Kidney glomerular epithelial cell (primary cell): ENCODE measurements around the gene CHMP5.
A peak's percentile ranks its signal among the peaks of the same experiment; 100 is the strongest.
"Not testable (repeated sequence)": the region's sequence is repeated elsewhere in the genome, so short reads cannot be mapped to it uniquely, and the experiment has no call there.

Source experiments
- DNase-seq: peaks from one replicate; lab custom pipeline; 2025; lab: John Stamatoyannopoulos, UW

CHMP5 gene

DNA sequence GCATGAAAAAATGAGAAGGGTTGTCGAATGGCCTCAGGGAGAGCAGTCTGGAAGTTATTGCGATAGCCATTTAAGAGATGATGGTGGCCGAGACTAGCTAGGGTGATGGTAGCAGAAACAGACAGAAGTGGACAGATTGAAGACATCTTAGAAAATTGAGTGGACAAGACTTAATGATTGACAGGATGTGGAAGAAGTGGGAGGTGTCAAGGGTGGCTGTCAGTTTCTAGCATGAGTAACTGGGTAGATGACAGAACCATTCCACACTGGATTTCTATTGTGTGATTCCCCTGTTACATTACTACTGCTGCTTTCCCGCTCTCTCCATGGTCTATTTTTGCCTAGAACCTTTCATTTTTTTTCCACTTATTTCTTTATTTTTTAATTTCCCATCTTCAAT, 12.6 kb downstream of the CHMP5 start:
- no peak for DNase-seq

DNA sequence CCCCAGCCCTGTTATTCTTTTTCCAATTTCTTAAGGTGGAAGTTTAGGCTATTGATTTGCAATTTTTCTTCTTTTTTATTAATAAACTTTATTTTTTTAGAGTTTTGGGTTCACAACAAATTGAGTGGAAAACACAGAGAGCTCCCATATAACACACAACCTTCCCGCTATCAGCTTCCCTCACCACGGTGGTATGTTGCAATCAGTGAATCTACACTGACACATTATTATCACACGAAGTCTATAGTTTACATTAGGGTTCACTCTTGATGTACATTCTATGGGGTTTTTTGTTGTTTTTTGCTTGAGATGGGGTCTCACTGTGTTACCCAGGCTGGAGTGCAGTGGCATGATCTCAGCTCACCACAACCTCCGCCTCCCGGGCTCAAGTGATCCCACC, 20.7 kb downstream of the CHMP5 start:
- DNase-seq: no peak

DNA sequence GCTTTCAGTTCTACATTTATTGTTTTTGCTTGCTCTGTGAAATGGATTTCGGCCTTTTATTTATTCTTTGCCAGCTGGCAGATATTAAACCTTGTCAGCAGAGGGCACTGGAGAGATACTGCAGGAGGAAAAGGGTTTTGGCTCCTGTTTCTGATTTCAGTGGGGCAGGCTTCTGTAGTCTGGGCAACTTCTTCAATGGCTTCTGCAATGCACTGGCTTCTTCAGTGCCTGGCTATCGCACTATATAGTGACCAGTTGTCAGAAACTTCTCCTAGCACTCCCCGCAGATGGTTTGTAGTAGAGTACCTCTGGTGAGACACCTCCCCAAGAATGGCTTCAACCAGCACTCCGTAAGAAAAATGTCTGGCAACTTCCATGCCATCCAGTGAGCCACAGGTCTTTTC, 22.2 kb downstream of the CHMP5 start:
- DNase-seq: peak; percentile 64

DNA sequence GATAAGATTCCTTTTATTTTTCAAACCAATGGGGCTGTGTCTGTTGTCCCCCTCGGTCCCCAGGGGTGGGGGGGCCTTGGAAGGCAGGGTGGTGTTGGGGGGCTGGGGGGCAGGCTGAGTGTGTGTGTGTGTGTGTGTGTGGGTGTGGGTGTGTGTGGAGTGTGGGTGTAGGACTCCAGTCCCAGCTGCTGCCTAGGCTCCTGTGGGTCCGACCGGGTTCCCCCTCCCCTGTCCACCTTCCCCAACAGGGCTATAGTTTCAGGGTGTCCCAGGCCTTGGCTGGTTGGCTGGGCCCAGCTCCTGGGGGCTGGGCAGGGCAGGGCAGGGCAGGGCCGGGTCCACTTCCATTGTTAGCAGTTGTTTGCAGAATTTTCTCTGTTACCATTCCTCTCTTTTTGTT, 23.4 kb downstream of the CHMP5 start:
- no peak for DNase-seq

DNA sequence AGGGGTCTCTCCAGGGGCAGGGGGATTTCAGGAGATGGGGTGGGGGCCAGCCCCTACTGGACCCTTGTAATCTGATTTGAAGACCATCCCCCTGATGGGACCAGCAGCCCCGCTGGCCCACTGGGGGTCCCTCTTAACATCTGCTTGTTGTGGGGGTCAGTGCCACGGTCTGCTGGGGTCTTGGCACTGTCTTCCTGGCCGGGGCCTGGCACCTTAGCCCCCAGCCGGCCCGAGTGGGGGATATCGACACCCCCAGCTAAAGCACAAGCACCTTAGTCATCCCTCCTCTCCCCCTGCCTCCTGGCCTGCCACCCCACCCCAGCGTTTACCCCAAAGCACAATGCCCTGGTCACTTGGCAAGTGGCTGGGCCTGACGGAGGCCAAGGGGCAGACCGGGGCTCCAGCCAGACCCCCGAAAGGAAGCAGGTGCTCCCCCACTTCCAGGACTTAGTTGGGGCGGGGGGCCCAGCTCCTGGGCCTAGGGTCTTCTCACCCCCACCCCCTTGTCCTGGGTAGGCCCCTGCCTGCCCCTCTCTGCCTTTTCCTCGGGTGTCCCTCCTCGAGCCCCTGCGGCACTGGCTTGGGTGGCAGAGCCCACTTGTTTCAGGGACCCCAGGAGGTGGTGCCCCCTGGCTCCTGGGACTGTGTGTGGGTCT, 24.1 kb downstream of the CHMP5 start:
- no peak for DNase-seq

DNA sequence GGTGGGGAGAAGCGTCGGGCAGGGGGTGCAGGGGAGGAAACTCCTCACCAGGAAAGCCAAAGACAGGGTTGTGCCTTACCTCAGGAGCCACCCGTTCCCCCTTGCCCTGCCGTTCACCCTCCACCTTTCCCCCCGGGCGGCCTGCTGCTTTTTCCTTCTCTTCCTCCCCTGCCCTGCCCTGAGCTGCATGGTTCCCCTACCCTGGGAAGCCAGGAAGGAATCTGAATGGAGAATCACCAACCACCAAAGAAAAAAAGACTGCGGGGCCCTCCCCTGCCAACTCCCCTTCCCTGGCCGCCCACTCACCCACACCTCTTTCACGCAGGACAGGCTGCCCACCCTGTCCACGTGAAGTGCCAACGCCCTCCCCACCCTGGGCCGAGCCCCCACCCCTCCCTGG, 24.6 kb downstream of the CHMP5 start:
- no peak for DNase-seq

DNA sequence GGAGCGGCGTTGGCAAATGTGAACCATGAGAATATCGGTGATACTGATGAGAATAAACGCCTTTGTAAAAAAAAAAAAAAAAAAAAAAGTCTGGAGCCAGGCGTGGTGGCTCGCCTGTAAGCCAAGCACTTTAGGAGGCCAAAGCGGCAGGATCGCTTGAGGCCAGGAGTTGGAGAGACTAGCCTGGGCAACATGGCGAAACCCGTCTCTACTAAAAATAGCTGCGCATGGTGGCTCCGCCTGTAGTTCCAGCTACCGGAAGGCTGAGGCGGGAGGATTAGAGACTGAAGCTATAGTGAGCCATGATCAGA, 25.0 kb downstream of the CHMP5 start:
- DNase-seq: no peak

DNA sequence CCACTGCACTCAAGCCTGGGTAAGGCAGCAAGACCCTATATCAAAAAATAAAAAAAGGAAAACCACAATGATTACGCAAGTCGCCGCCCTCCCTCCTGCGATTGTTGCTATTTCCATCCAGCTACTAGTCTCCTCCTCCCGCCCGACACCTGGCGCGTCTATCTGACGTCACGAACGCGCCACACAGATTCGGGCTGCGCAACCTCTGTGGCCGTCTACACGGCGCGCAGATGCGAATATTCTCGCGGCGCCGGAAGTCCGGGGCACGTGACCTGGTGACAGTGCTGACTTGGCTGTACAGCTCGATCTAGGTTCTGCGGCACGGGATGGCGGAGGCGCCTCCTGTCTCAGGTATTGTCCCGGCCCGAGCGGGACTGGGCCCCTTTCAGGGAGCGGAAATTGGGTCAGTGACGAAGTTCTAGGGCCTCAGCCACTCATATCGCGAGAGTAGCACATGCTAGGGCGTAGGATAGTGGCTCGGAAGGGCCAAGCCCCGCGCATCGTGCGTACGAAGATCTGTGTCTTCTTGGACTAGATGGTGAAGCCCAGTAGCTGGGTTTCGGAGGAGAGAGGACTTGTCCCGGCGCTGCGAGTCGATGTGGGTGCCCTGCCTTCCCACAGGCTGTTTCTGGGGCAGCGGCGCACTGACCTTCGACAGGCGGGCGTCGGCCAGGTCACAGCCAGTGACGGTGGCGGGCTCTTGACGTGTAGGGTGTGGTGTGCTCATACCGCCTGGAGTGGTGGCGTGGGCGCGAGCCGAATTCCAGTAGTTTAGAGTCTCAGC, 25.6 kb downstream of the CHMP5 start, which contains the start of gene NFX1:
TSS of gene NFX1 (plus strand) at position 270 of the 784 bp plus-strand sequence. CDS start at position 327, 57 bp downstream.
- DNase-seq: peak; percentile 95

DNA sequence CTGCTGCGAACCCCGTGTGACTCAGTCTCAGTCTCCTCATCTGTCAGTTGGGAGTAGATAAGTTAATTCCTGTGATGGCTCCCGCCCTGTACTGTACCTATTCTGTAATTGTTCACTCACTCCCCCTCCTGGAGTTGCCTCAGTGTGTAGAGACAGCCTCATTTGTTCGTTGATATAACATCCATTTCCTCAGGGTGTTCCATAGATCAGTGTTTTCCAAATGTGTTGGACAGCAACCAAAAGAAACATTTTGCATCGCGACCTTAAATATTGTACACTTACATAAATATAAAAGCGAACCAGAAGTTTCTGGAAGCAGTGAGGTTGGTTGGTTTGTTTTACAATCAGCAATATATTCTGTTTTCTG, 26.2 kb downstream of the CHMP5 start:
- no peak for DNase-seq

DNA sequence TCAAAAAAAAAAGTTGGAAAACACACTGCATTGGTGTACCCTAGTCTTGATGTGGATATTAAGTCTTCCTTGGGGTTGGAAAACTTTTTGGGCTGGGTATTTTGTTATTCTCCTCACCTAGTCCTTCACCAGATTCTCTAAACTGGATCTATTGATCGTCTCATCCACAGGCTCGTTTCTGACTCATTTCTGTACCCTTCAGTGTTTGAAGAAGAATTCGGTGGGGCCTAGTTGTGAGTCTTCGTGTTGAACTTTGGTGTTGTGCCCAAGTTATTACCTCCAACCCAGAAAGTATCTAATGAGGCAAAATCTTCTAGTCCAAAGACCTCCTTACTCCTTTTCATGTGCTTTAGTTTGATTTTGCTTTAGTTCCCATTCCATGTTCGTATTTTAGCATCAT, 27.1 kb downstream of the CHMP5 start:
- no peak for DNase-seq

DNA sequence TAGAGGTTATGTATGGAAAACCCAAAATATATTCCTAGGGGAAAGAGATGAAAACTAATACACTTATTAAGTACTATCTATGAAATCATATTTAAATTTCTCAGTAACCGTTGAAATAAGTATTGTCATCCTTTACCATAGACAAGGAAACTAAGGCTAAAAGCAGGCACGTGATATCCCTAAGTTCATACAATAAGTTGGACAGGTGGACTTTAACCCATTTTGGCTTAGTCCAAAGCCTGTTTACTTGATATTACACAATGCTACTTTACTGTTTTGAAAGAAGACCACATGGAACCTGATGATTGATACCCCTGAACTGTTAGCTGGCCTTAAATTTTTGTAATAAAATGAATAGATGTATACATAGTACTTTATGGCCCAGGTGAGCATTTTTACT, 28.9 kb downstream of the CHMP5 start:
- no peak for DNase-seq

DNA sequence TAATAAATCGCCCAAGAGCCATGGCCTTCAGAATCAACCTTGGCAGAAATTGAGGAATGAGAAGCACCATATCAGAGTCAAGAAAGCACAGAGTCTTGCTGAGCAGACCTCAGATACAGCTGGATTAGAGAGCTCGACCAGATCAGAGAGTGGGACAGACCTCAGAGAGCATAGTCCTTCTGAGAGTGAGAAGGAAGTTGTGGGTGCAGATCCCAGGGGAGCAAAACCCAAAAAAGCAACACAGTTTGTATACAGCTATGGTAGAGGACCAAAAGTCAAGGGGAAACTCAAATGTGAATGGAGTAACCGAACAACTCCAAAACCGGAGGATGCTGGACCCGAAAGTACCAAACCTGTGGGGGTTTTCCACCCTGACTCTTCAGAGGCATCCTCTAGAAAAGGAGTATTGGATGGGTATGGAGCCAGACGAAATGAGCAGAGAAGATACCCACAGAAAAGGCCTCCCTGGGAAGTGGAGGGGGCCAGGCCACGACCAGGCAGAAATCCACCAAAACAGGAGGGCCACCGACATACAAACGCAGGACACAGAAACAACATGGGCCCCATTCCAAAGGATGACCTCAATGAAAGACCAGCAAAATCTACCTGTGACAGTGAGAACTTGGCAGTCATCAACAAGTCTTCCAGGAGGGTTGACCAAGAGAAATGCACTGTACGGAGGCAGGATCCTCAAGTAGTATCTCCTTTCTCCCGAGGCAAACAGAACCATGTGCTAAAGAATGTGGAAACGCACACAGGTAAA, 30.0 kb downstream of the CHMP5 start:
- DNase-seq: no peak

DNA sequence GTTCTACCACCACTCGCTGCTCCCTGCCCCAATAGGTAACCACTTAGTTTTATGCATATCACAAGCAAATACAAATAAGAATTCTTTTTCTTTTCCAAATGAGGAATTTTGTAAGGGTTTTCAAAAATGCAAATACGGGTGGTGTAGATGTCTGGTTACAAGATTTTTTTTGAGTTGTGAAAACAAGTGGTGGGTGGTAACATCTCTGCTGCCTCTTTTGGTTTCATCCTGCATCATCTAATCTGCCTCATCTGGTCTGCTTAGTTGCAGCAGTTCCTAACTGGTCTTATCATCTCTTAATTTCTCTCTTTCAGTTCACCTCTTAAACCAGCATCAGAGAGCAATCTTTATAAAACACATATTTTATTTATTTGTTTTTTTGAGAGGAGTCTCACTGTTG, 30.7 kb downstream of the CHMP5 start:
- no peak for DNase-seq

DNA sequence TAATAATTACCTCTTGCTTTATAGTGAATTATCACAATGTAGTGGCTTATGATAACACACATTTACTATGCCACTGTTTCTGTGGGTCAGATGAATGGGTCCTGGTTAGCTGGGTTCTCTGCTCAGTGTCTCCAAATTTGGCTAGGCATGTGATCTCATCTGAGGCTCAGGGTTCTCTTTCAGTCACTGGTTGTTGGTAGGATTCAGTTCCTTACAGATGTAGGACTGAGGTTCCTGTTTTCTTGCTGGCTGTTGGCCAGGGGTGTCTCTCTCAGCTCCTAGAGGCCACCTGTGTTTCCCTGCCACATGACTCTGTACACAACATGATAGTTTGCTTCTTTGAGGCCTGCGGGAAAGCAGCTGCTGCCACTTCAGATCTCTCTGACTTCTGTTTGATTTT, 32.6 kb downstream of the CHMP5 start:
- no peak for DNase-seq

DNA sequence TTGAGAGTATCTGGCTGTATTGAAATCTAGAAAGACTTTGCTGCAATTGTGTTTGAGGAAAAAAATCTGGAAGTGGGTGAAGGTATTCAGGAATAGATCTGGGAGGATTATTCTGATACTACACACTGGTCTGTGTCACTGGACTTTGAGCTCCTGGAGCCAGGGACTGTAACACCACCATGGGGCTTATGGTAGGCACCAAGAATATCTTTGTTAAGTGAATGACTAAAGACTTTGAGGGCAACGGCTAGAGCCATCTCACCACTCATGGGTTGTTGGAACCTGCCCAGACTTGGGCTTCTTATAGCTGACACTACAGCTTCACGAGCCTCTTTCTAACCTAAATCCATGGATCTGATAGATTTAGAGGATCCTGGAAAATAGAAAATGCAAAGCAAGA, 35.7 kb downstream of the CHMP5 start:
- no peak for DNase-seq

DNA sequence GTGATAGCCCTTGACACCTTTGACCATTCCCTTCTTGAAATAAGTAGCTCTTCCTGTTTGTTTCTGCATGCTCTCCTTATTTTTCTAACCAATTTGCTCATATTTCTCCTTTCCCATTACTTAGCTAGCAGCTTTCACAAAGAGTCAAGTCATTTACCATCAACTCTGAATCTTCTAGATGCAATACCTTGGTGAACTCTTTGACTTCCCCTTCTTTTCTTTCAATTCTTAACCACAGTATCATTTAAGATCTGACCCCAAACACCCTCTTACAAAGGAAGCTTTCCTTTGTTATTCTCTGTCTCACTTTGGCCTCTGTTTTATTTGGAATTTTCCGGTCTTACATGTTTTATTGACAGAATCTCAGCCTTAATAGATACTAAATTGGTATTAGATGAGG, 39.5 kb downstream of the CHMP5 start:
- DNase-seq: no peak

DNA sequence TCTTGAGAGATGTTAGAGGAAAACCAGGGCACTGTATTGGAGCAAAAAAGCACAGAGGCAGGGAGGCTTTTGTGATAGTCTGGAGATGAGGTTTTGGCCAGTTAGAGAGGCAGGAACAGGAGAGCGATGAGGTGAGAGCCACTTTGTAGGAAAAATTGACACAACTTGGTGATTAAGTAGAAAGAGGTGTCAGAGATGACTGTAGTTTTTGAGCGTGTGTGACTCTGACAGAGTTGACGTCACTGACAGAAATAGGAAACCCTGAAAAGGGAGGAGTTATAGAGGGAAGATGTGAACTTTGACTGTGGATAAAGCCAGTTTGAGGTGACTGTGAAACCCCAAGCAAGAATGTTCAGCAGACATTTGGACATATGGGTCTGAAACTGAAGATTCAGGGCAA, 41.2 kb downstream of the CHMP5 start:
- DNase-seq: no peak

DNA sequence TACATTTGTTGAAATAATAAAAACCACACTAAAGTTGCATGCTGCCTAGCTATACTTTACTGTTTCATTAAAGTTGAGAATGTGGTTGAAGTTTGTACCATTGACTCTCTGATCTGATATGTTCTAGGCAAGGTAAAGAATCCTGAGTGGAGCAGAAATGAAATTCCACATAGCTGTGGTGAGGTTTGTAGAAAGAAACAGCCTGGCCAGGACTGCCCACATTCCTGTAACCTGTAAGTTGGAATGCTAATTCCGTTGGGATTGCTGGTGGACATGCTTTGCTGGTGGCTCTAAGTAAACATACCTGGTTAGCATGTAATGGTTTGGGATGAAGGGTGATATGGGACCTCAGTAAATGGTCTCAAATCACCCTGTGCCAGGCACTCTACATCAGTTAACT, 42.2 kb downstream of the CHMP5 start:
- peak; percentile 1 for DNase-seq

DNA sequence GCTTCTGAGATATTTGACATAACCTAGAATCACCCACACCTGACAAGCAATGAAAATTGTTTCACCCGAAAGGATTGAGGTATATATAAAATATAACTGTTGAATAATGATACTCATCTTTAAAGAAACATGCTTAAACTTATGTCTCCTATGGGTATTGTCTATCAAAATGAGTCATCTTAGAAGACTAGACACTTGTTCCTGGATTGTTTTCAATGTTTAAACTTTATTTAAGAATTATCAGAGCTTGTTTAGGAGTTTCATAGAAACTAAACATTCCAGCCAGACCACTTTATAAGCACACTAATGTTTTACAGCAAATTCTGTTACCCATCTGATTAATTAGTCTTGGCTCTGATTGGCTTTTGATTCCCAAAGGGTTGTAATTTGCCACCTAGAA, 45.1 kb downstream of the CHMP5 start:
- DNase-seq: no peak

DNA sequence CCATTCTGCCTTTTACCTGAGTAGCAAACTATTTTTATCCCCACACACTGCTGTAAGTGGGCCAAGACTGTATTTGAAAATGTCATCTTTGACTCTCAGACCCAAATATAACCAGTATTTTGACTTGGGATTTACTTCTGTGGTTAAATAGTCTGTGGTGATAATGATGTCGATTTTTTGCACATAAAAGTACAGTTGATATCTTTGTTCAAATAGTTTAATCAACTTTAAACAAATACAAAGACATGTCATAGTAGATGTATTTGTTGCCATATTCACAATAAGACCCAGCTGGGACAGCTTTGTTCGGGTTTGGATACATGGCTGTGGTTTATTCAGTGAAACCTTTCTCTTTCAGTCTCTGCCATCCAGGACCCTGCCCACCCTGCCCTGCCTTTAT, 45.9 kb downstream of the CHMP5 start:
- DNase-seq: no peak

DNA sequence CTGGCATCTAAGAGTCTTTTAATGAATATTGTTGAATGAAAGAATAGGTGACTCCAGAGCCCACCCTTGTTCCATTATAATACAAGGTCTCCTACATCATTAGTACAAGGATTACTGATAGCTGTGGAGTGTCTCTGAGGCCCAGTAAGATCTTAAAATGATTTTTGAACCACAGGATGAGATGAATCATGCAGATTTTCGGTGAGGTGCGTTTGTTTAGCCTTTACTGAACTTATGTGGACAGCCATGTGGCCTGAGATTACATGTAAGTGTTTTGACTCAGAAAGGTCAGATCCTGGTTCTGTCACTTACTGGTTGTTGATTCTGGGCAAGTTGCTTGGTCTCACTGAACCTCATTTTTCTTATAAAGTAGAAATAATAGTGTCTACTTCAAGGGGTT, 47.1 kb downstream of the CHMP5 start:
- no peak for DNase-seq

DNA sequence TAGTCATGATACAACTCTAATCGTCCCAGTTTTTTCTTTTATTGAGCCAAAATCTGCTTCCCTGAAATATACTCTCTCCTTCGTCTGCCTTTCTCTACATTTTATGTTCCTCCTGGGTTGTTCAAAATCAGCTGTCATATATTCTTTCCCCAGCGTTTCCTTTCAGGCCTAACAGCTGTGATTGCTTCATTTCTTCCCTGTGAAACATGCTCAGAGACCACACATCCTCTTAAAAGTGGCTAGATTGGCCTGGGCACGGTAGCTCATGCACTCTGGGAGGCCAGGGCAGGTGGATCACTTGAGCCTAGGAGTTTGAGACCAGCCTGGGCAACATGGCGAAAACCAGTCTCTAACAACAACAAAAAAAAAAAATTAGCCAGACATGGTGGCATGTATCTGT, 50.5 kb downstream of the CHMP5 start:
- no peak for DNase-seq

DNA sequence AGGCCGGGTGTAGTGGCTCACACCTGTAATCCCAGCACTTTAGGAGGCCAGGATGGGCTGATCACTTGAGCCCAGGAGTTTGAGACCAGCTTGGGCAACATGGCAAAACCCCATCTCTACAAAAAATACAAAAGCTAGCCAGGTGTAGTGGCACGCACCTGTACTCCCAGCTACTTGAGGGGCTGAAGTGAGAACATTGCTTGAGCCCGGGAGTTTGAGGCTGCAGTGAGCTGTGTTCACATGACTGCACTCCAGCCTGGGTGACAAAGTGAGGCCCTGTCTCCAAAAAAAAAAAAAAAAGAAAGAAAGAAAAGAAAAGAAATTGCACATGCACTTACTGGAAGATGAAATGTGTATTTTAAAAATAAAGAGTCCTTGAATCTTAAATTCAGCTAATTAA, 52.3 kb downstream of the CHMP5 start:
- DNase-seq: not testable (repeated sequence)
